HL-60 (cell line): ENCODE measurements around the gene GLI3.

Experiments used
- CTCF ChIP-seq: IDR thresholded peaks from one replicate; pipeline ENCODE4 v1.5.1; 2011; ENCODE audit warnings: low read length, control low read depth, inconsistent platforms; ENCODE audit not compliant: insufficient read depth
- GABPA ChIP-seq: IDR thresholded peaks from 2 replicates; pipeline ENCODE4 v1.6.1; 2012; ENCODE audit warnings: low read depth
- POLR2AphosphoS5 ChIP-seq: IDR thresholded peaks from 2 replicates; pipeline ENCODE4 v1.6.1; 2012; ENCODE audit warnings: low read depth
- REST ChIP-seq: IDR thresholded peaks from 2 replicates; pipeline ENCODE4 v1.6.1; 2012; ENCODE audit warnings: low read depth; ENCODE audit not compliant: insufficient replicate concordance
- SPI1 ChIP-seq: IDR thresholded peaks from 2 replicates; pipeline ENCODE4 v1.6.1; 2012; ENCODE audit warnings: low read depth, mild to moderate bottlenecking, borderline replicate concordance

- TF ChIP-seq CTCF (no peak), REST (no peak), SPI1 (no peak), POLR2AphosphoS5 (no peak), GABPA (no peak)
Measured at GRCh38 chr7:42253316-42253715, 16.3 kb upstream of the GLI3 start.
